Bone marrow (tissue), 2 donors: ENCODE results near the gene PSD.

Source experiments
- DNase-seq, 2 donors: peaks; one replicate each; lab custom pipeline; 2025; lab: John Stamatoyannopoulos, UW

Gene PSD

GRCh38 chr10:102404361-102405107 lies 14.1 kb downstream of the PSD start:
- DNase-seq = no peak

GRCh38 chr10:102403115-102403514 lies 15.5 kb downstream of the PSD start:
- DNase-seq = no peak

- no peak for DNase-seq
Observed at GRCh38 chr10:102402512-102402896, 16.1 kb downstream of the PSD start.

GRCh38 chr10:102401735-102402511 lies 16.7 kb downstream of the PSD start:
- DNase-seq = no peak

GRCh38 chr10:102401342-102401654 lies 17.3 kb downstream of the PSD start:
- no peak for DNase-seq

- DNase-seq = no peak
Observed at GRCh38 chr10:102400598-102401341, 17.8 kb downstream of the PSD start.

GRCh38 chr10:102400076-102400475 lies 18.5 kb downstream of the PSD start:
- DNase-seq = no peak

GRCh38 chr10:102399217-102400021 lies 19.2 kb downstream of the PSD start:
- peak; percentile 68 for DNase-seq

- DNase-seq = no peak
Observed at GRCh38 chr10:102398172-102399020, 20.2 kb downstream of the PSD start.

GRCh38 chr10:102397222-102398171 lies 21.1 kb downstream of the PSD start:
- DNase-seq = no peak

- DNase-seq = no peak
Observed at GRCh38 chr10:102396730-102397151, 21.8 kb downstream of the PSD start.

- DNase-seq = no peak
Observed at GRCh38 chr10:102396317-102396650, 22.3 kb downstream of the PSD start.

- peak; percentile 66 to 92 for DNase-seq
Observed at GRCh38 chr10:102395400-102396316, 22.9 kb downstream of the PSD start, which contains the start of gene NFKB2. TSS of gene NFKB2 (plus strand) at chr10:102395705. CDS start at chr10:102395960, 255 bp downstream.

- peak in 1 of 2 donors; percentile 82 for DNase-seq
Observed at GRCh38 chr10:102394801-102395399, 23.7 kb downstream of the PSD start.

- peak; percentile 86 to 100 for DNase-seq
Observed at GRCh38 chr10:102394079-102394800, 24.3 kb downstream of the PSD start.

- no peak for DNase-seq
Observed at GRCh38 chr10:102393411-102394078, 25.0 kb downstream of the PSD start.

- no peak for DNase-seq
Observed at GRCh38 chr10:102392306-102392705, 26.3 kb downstream of the PSD start.
